HG02588 (cell line): Measurements from ENCODE around the gene ARTN.

ENCODE experiments used
- ATAC-seq: cut with Tn5 transposase; IDR thresholded peaks from one replicate; pipeline ENCODE4 v1.9.1; 2021; ENCODE audit warnings: mild to moderate bottlenecking, moderate library complexity; ENCODE audit not compliant: unreplicated experiment

ARTN gene

GRCh38 chr1:43933386-43934100 is at the start of gene ARTN:
Gene ARTN, plus strand, starts transcription at chr1:43933801. Its CDS starts 1,856 bp downstream, at chr1:43935657.
- no peak for ATAC-seq

GRCh38 chr1:43885279-43885801 is 48.3 kb upstream of the ARTN start:
- ATAC-seq: no peak

- ATAC-seq: no peak
Observed at GRCh38 chr1:43887748-43888147, 45.9 kb upstream of the ARTN start.

DNA sequence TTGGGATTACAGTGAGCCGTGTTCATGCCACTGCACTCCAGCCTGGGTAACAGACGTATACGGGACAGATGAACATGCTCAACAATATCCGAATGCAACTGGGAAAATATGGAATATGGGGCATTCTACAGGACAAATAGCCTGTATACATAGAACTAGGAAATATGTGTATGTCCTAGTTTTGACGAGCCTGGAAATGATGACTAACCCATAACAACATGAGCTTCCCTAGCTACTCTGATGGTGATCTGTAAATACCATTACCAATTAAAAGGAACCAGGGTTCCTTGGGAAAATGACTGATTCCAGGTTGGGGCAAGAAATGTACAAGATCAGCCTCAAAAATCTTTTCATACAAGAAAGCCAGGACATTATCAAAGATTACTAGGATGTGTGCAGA is 42.8 kb upstream of the ARTN start:
- ATAC-seq: no peak

- ATAC-seq: no peak
Observed at GRCh38 chr1:43893006-43893405, 40.6 kb upstream of the ARTN start.

DNA sequence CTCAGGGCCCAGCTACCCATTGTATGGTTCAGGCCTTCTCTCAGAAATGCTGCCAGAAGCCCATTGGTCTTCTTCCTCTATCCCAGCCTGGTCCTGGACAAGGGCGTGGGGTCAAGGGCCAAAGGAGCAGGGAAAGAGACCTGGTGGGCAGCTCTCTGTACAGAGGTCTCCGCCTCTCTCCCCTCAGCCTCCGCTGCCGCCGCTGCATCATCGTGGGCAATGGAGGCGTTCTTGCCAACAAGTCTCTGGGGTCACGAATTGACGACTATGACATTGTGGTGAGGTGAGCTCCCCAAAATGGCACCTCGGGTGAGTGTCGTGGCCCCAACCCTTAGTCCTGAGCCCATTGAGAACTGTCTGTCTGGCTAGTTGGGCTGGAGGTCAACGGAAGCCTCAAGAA is 34.6 kb upstream of the ARTN start:
- ATAC-seq: no peak

DNA sequence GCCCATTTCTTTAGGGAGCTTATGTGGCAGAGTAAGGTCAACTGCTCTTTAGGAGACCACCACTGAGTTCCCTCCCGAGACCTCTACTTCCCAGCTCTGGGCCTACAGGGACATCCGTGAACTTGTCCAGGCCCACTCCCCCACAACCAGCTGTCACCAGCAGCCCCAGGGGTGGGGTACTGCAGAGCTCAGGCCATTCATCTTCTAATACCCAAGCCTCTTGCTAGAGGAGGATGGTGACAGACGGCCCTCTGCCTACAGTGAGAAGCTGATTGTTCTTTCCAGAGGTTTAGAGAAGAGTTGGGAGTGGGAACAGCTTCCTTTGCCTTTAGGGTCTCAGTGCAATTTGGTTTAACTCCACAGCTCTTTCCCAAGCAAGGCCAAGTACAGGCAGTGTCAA is 33.2 kb upstream of the ARTN start:
- ATAC-seq: no peak

DNA sequence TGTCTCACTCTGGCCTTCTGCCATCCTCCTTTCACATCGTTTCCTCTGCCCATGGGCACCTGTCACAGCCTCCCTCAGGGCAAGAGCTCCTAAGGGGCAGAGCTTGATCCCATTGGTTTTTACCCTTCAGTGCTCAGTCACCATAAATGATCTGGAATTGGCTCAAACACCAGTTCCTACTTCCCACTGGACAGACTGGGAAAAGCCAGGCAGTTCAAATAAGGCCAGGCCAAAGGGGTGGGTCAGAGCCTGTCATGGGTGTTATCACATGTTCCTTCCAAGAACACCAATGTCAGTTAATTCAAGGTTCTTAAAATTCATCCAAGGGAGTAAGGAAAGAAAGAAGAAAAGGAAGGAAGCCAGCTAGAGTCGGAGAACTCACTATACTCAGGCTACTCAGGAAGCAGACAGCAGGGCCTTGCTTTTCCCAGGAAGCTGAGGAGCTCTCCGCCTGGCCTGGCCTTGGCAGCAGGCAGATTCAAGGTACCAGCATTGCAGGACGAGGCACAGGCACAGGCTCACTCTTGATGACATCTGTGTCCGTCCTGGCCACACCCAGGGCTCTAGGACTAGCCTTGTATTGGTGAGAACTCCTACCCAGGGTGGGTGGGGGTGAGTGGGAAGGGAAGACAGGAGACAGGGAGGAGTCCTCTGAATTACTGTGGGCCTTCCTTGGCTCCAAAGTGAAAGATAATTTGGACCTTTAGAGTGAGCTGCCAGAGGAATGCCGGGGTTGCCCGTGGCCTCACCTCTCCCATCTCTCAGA is 32.2 kb upstream of the ARTN start:
- no peak for ATAC-seq

DNA sequence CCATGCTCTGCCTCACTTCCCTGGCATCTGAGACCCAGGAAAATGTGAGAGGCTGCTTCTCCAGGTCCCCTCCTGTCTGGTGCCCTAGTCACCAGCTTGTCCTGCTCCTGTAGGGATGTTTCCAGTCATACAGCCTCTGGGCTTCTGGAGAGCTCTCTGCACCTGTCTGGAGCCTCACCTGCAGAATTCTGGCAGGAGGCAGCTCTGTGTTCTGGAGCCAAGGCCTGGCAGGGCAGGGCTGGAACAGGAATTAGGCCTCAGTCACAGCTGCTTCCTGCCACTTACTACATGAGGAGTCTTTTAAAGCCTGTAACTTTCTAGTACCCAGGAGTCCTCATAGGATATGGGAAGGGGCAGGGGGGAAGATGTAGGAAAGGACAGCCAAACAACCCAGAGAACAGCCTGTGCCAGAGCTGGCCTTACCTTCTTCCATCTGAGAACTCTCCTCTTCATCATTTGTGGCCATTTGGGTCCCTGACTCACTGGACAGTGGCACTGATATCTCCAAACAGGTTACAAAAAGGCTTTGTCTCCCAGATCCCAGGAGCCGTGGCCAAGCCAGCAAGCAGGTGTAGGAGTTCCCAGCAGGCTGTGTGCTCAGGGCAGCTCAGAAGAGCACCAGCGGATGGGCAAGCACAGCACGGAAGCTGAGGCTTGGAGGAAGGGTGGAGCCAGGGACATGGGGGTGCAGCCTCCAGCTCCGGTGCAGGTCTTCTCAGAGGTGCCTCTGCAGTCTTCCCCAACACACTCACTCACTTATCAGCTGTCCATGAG is 31.4 kb upstream of the ARTN start:
- ATAC-seq: no peak

GRCh38 chr1:43904660-43905551 is 28.7 kb upstream of the ARTN start:
- ATAC-seq: no peak

GRCh38 chr1:43908226-43908625 is 25.4 kb upstream of the ARTN start:
- no peak for ATAC-seq

DNA sequence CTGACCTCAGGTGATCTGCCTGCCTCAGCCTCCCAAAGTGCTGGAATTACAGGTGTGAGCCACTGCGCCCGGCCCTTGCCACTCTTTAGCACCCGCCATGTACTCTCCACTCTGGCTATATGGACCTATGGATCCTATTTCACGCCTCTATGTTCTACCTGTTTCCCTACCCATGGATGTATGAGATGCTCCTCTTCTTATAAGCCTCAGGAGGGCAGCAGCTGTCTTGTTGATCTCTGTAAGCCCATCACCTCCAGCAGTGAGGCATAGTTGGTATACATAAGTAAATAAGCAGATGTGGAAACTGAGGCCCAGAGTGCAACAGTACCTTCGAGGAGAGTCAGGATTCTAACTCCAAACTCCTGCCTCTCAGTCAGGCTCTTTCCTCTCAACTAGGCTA is 24.7 kb upstream of the ARTN start:
- no peak for ATAC-seq

DNA sequence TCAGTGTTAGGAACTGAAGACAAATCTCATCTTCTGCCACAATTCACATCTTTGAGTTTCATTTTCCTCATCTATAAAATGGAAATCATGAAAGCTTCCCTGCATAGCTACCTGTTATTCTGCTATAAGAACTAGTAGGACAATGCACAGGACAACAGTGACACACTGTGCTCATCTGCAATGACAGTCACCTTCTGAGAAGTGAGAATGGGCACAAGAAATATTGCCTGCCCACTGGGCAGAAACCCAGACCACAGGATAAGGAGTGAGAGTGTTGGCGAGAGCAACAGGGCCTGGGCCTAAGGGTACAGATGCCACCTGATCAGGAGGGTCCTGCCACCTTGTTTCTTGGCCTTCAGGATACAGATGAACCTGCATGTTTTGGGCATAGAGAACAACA is 23.3 kb upstream of the ARTN start:
- ATAC-seq: no peak

- ATAC-seq: no peak
Observed at GRCh38 chr1:43912607-43913006, 21.0 kb upstream of the ARTN start.

- ATAC-seq: no peak
Observed at GRCh38 chr1:43913051-43913501, 20.5 kb upstream of the ARTN start.

DNA sequence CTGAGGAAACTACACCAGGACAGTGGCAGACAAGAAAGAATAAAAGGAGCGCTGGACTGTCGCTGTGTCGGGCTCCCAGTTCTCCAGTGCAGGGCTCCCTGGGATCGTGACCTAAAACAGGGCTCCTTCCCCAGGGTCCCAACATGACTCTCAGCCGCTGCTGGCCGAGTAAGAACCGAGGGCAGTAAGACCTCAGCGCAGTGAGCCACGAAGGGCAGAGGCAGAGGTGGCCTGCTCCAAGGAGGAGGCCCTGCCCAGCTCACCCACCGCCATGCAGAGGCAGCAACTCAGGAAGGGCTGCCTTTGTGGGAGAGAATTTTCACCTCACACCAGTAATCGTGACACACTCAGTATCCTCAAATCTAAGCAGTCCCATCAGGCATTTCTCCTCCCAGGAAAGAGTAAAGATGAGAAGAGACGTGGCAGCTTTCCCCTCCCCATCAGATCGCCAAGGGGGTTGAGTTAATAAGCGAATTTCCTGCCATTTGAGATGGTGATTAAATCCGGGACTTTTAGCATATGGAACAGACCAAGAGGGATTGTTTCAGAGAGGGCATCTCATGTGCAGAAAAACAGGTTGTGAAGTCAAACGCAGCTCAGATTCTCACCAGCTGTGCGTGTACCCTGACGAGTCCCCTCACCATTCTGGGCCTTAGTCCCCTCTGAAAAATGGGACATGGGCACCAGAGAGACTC is 19.8 kb upstream of the ARTN start:
- ATAC-seq: no peak

GRCh38 chr1:43914576-43915525 is 18.8 kb upstream of the ARTN start:
- no peak for ATAC-seq

- no peak for ATAC-seq
Observed at GRCh38 chr1:43919906-43920305, 13.7 kb upstream of the ARTN start.

GRCh38 chr1:43921022-43921421 is 12.6 kb upstream of the ARTN start:
- no peak for ATAC-seq
